Left ventricle myocardium superior (tissue), 1 donor: ENCODE measurements around the gene SFT2D1. TPM values are rescaled to one million over a fixed set of nuclear protein-coding genes. Genes with fewer than 3 reads are reported as not detected.
"Not testable (repeated sequence)": the region's sequence is repeated elsewhere in the genome, so short reads cannot be mapped to it uniquely, and the experiment has no call there.

Experiments used
- ATAC-seq: fragments of 200-7000 bp; cut with Tn5 transposase; one replicate; pipeline ENCODE4 v1.9.1; 2020; ENCODE audit warnings: mild to moderate bottlenecking, moderate library complexity
- DNase-seq: peaks from one replicate; pipeline ENCODE4 v3.0.0-alpha.2; 2020
- intact Hi-C: fragments of 100-400 bp; cut with micrococcal nuclease; formaldehyde crosslinking; loops from one replicate; pipeline ENCODE4 v1.11.0; 2022
- total RNA-seq: library from RNA; stranded (reverse); fragmentation: NEBNext Ultra II Directional; extraction: Animal tissue kit (Norgen Biotek cat#: 25700); gene quantifications from one replicate; pipeline ENCODE4 v1.2.1, GENCODE V29; 2021
- donor health status: DM: no; HTN: yes; CAD: no; lungs with severe emphysema.

SFT2D1 gene
- total RNA-seq, 1 donor from 2014 or later = 18.2 TPM

GRCh38 chr6:166369782-166370181 is 27.4 kb upstream of the SFT2D1 start:
- DNase-seq = no peak
- ATAC-seq = no peak
- intact Hi-C loops = no loop called here

DNA sequence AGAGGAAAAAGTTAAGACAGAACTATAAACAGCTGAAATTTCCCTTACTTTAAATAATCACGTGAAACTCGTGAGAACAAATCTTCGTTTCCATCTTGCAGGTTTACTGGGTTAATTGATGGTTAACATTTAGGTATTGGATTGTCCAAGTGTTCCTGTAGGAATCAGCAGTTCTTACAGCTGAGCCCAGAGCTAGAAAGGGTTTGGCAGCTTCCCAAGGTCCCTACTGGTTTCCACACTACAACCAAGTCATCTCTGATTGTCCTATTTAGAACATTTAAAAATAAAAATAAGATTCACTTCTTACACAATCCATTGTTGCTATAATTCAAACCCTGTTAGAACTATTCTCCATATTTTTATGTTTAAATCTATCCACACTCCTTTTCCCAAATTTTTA is 24.6 kb upstream of the SFT2D1 start:
- intact Hi-C loops = no loop called here
- DNase-seq = no peak
- peak; percentile 31 for ATAC-seq

GRCh38 chr6:166365806-166366205 is 23.5 kb upstream of the SFT2D1 start:
- intact Hi-C loops = no loop called here
- DNase-seq = no peak
- ATAC-seq = peak; percentile 22

DNA sequence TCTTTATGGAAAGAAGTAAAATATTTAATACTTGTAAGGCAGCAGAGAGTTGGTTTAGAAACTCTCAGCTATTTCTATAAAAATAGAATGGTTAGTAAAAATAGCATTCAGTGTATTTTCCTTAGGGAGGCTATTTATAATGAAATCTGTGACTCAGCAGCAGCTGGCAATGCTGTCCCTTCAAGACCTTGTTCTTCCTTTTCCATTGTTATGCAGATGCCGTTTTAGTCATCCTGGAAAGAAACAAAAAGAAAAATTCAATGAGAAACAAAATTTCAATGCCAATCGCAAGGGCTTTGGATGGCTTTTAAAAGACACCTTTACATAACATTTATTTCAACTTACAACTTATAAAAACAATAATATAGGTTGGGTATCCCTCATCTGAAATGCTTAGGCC is 22.9 kb upstream of the SFT2D1 start:
- DNase-seq = no peak
- peak; percentile 70 for ATAC-seq
- intact Hi-C loops = no loop called here

GRCh38 chr6:166364456-166364855 is 22.1 kb upstream of the SFT2D1 start:
- ATAC-seq = peak; percentile 84
- no peak for DNase-seq
- intact Hi-C loops = no loop called here

GRCh38 chr6:166362427-166362826 is 20.1 kb upstream of the SFT2D1 start:
- intact Hi-C loops, ATAC-seq, DNase-seq: not testable (repeated sequence)

GRCh38 chr6:166361077-166361429 is 18.7 kb upstream of the SFT2D1 start:
- intact Hi-C loops = no loop called here
- ATAC-seq (peak; percentile 59), DNase-seq (peak; percentile 62)

DNA sequence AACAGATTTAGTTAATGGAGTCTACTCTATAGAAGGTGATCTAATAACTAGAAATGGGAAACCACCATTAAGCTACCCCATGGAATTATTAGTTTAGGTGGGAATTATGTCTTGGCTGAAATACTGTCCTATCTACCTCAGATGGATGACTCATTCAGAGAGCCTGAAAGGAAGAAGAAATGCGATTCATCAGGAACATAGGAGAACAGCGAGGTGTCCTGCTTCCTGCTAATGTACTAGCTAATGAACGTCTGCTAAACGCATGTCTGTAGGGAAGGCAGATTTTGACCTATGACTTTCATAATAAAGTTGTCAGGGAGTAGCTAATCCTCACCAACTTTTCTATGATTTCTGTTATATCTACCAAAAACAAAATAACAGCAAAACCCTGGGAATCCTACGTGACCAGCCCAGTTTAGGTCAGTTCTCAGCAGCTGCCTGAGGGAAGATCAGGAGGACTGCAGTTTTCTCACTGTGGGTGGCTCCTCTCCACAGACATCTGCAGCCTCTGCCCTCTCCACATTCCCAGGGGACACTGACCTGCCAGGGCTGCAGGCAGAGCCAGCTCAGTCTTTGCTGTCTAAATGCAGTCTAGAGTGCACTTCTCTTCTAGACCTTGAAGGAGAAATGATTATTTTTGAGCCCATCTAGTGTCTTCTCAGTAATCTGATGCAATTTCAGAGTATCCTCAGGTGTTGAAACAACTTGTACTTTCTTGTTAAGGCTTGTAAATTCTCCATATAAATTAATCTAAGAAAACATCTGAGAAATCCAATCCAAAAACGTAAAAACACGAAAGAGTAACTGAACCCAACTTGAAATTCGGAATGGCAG is 18.1 kb upstream of the SFT2D1 start:
- intact Hi-C loops = no loop called here
- DNase-seq = no peak
- peak; percentile 33 for ATAC-seq

DNA sequence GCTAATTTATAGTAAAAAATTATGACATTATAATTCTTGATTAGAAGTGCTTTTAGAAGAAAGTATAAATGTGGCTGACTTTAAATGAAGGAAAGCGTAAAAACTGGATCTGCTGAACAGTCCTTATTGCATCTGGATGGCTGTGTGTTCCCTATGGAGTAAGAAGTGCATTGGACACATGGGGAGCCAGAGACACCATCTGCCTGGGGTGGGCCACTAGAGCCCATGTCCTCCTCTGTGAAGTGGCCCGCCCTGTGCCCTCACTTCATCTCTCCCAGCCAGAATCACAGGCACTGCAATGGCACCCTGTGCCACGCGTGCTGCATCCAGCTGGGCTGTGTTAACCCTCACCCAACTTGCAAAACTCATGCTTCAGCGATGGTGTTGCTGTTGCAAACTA is 13.2 kb upstream of the SFT2D1 start:
- no peak for DNase-seq
- intact Hi-C loops = no loop called here

GRCh38 chr6:166354965-166355364 is 12.6 kb upstream of the SFT2D1 start:
- ATAC-seq (no peak), DNase-seq (no peak)
- intact Hi-C loops = no loop called here

More for the DNA sequence above, 13.2 kb upstream of the SFT2D1 start:
- ATAC-seq = no peak

GRCh38 chr6:166354143-166354542 is 11.8 kb upstream of the SFT2D1 start:
- no peak for DNase-seq
- intact Hi-C loops = no loop called here
- no peak for ATAC-seq

- no peak for ATAC-seq
- intact Hi-C loops = no loop called here
- no peak for DNase-seq
Measured at GRCh38 chr6:166353507-166353906, 11.2 kb upstream of the SFT2D1 start.

GRCh38 chr6:166352923-166353322 is 10.6 kb upstream of the SFT2D1 start:
- ATAC-seq (no peak), DNase-seq (no peak)
- intact Hi-C loops = no loop called here

GRCh38 chr6:166351715-166352285 is 9.5 kb upstream of the SFT2D1 start:
- peak; percentile 70 for ATAC-seq
- no peak for DNase-seq
- intact Hi-C loops = no loop called here

GRCh38 chr6:166348305-166348949 is 6.1 kb upstream of the SFT2D1 start:
- ATAC-seq = no peak
- DNase-seq = no peak
- intact Hi-C loops = no loop called here

GRCh38 chr6:166346965-166347364 is 4.6 kb upstream of the SFT2D1 start:
- ATAC-seq = no peak
- intact Hi-C loops = no loop called here
- no peak for DNase-seq

DNA sequence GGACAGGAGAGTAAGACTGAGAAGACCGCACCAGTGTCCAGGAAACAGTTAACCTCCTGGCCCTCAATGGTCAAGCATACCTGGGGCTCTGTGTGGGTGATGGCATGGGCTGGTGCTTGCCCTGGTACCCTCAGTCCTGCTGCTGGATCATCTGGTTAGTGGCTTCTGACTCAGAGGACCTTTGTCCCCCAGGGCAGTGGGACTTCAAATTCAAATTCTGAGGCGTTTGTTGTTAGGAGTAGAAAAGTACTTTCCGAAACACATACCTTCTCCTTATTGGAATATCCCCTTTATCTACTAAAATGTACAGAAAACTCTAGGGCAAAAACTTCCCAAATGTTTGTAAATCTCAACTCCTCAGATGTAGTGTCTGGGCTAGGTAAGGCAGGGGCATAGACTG is 4.1 kb upstream of the SFT2D1 start:
- intact Hi-C loops = no loop called here
- no peak for DNase-seq
- no peak for ATAC-seq

GRCh38 chr6:166345672-166346071 is 3.3 kb upstream of the SFT2D1 start:
- ATAC-seq, DNase-seq, intact Hi-C loops: not testable (repeated sequence)

- ATAC-seq, DNase-seq, intact Hi-C loops: not testable (repeated sequence)
Measured at GRCh38 chr6:166344921-166345320, 2.6 kb upstream of the SFT2D1 start.

GRCh38 chr6:166344240-166344639 is 1.9 kb upstream of the SFT2D1 start:
- intact Hi-C loops = no loop called here
- no peak for DNase-seq
- ATAC-seq = no peak

GRCh38 chr6:166343150-166343487 is 774 bp upstream of the SFT2D1 start:
- ATAC-seq (no peak), DNase-seq (no peak)
- intact Hi-C loops = no loop called here
